Glomerular endothelial cell (primary cell): ENCODE measurements around the gene AKAP9. TPM values are rescaled to one million over a fixed set of nuclear protein-coding genes. Genes with fewer than 3 reads are reported as not detected.
"Not testable (repeated sequence)": the region's sequence is repeated elsewhere in the genome, so short reads cannot be mapped to it uniquely, and the experiment has no call there.

ENCODE experiments used
- DNase-seq: peaks from one replicate; pipeline ENCODE4 v3.0.0-alpha.2; 2011; ENCODE audit warnings: low read depth, low spot score; ENCODE audit errors: extremely low read depth
- total RNA-seq: library from RNA; depleted of rRNA; stranded (reverse); fragments of >200 nt; gene quantifications from 2 replicates; pipeline ENCODE4 v1.2.3, GENCODE V29; 2015

The AKAP9 gene
- total RNA-seq, 1 donor from 2014 or later = 37.7 TPM

DNA sequence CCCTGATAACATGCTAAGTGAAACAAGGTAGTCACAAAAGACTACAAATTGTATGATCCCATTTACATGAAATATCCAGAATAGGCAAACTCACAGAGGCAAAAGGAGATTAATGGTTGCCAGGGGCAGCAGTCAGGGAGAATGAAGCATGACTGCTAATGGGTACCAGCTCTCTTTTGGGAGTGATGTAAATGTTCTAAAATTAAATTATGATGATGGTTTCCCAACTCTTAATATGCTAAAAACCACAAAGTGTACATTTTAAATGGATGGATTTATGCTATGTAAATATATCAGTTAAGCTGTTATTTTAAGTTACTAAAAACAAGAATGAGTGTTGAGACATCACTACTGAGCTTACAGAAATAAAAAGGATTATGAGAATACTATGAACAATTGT lies 181.0 kb downstream of the AKAP9 start:
- DNase-seq = no peak

DNA sequence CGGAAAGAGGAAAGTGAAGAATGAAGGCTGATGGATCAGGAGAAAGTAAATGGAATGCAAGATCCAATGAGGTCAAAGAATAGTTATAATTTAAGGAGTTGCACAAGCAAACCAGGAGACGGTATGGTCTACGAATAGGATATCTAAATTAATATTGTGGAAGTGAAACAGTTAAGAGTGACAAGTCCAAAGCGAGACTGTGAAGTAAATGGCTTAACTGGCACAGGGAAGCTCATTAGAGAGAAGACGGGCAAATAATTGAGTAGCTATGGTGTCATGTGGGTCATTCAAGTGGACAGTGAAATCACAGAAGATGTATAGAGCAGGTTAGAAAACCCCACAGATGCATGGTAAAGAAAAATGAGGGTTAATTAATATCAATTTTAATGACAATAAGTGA lies 190.4 kb downstream of the AKAP9 start:
- DNase-seq = no peak

DNA sequence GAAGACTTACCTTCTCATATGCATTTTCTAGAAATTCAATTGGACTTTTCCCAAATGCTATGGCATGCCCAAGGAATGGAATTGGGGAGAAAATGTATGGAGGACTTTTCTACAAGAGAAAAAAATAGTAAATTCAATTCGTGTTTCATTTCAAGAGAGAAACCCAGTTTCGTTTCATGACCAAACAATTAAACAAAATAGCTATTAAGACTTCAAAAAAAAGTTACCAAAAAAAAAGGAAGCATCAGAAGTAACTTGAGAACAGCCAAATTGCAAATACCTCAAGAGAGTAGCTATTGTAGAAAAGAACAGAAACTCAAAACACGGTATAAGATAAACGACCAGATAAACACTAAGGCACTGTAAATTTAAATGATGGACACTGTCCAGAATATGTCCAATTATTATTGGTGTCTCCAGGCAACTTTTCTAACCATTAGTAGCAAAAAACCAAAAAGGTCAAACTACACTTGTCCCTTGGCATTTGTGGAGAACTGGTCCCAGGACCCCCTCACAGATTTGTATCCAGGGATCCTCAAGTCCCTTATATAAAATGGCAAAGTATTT lies 191.2 kb downstream of the AKAP9 start:
- no peak for DNase-seq

DNA sequence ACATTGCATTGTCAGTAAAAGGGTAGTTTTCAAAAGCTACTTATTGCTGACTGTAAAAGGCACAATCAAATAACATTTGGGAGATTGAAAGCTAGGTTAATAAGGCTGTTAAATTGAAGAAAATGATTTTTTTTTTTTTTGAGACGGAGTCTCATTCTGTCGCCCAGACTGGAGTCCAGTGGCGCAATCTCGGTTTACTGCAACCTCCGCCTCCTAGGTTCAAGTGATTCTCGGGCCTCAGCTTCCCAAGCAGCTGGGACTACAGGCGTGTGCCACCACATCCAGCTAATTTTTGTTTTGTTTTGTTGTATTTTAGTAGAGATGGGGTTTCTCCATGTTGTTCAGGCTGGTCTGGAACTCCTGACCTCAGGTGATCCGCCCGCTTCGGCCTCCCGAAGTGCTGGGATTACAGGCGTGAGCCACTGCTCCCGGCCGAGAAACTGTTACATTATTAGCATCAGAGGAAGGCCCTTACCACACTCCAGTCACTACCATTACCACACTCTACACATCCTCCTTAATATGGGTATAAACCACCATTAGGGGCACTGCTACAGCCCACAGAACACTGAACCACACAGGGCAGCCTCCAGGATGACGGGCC lies 192.6 kb downstream of the AKAP9 start:
- no peak for DNase-seq

DNA sequence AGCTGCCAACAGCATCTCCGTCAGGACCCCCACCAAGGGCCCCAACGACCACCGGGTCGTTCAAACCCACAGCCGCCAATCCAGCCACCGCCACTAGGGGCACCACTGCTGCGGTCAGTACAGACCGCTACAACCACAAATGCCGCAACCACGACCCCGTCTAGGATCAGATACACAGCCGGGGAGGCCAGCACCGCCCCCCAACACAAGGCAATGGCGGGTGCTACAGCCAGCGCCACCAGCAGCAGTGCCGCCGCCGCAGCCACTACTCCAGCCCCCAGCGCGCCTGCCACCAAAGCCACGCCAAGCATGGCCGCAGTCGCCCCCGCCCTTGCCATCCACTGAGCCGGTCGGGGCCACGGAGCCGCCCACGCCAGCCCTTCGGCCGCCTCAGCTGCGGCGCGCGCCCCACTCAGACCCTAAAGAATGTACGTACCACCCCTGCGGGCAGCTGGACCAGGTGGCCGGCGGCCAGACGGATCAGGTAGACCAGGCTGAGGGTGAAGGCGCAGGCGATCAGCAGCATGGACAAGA lies 193.1 kb downstream of the AKAP9 start:
- no peak for DNase-seq

DNA sequence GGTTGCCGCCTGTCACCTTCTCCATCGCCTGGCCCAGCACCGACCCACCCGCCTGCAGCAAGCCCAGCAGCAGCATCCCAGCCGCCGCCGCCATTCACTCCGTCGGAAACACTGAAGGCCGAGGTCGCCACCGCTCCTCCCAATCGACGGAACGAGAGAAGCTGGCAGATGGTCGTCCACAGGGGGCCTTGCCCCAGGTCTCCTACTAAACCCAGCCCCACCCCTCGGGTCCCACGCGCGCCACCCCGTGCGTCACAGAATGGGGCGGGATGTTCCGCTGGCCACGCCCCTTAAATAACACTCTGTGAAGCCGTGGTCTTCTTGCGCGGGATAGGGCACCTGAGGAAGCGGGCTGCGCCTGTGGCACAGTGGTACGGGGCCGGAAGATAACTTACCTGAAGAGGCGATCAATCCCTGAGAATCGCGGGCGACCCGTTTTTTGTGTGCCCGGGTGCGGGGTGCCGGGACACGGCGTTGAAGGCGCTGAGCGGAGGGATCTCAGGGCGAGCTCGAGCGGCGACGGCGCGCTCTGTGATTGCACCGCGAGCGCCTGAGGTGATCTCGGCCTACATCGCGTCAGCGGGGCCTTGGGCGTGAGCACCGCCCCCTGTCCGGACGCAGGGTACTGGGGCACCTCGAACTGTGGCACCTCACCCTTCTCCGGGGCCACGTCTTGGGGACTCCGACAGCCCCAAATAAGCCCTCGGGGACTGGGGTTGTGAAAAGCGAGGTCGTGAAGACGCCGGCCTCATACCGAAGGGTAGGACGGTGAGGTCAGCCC lies 193.8 kb downstream of the AKAP9 start, which contains the start of gene CYP51A1:
CYP51A1 (minus strand) TSS at position 207 of the 781 bp plus-strand sequence; CDS start at position 94, 113 bp downstream.
- peak; percentile 61 for DNase-seq

DNA sequence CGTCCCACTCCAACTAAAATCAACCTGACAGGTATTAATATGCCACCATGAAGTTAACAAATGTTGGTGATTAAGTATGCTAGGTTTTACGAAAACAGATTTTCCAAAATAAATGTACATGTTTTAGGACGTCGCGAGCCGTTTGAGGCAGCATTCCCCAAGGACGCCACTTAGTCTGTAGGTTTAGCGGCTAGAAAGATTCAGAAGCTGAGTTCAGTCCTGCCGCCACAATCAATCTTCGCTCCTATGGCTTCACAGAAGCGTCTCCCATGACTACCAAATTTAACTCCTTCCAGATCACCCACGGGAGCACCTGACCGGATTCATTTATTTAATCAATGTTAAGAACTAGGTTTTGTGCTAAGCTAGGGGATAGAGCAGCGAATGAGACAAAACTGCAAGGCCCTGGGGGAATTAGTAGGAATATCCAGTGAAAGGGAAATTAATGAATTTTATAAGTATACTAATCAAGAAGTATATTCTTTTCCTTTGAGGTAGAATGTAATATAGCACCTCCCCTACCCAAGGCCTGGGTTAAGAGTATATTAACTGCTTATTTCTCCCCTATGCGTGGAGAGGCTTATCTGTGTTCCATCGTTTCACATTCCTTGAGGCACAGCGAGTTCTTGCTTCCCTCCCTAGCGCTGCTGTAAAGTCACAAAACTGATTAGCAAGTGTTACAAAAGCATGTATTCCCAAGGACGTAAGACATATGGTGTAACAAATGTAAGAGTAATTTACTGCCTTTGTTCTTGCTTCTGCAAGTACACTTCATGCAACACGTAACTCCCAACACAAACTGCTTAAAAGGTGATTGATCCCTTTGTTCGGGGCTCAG lies 194.6 kb downstream of the AKAP9 start:
- no peak for DNase-seq

DNA sequence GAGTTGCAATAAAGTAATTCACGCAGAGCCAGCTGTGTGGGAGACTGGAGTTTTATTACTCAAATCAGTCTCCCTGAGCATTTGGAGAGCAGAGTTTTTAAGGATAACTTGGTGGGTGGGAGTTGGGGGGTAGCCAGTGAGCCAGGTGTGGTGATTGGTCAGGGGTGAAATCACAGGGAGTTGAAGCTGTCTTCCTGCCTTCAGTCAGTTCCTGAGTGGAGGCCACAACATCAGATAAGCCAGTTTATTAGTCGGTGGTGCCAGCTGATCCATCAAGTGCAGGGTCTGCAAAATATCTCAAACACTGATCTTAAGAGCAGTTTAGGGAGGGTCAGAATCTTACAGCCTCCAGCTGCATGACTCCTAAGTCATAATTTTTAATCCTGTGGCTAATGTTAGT lies 196.9 kb downstream of the AKAP9 start:
- no peak for DNase-seq

DNA sequence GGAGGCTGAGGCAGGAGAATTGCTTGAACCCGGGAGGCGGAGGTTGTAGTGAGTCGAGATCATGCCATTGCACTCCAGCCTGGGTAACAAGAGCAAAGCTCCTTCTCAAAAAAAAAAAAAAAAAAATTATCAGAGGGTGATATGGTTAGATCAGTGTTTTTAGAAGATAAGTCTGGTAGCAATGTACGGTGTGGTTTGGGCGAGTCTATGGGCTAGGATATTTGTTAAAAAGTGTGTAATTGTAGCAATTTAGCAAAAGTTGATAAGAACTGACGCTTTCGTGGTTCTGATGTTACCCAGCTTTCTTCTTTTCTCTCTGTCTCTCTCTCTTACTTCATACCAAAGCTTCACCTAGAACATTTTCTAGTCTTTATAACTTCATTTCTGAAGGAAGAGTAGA lies 200.5 kb downstream of the AKAP9 start:
- no peak for DNase-seq

DNA sequence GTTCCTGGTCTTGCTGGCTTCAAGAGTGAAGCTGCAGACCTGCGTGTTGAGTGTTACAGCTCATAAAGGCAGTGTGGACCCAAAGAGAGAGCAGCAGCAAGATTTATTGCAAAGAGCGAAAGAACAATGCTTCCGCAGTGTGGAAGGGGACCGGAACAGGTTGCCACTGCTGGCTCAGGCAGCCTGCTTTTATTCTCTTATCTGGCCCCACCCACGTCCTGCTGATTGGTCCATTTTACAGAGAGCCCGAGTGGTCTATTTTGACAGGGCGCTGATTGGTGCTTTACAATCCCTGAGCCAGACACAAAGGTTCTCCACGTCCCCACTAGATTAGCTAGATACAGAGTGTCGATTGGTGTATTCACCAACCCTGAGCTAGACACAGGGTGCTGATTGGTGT lies 202.1 kb downstream of the AKAP9 start:
- not testable (repeated sequence) for DNase-seq

DNA sequence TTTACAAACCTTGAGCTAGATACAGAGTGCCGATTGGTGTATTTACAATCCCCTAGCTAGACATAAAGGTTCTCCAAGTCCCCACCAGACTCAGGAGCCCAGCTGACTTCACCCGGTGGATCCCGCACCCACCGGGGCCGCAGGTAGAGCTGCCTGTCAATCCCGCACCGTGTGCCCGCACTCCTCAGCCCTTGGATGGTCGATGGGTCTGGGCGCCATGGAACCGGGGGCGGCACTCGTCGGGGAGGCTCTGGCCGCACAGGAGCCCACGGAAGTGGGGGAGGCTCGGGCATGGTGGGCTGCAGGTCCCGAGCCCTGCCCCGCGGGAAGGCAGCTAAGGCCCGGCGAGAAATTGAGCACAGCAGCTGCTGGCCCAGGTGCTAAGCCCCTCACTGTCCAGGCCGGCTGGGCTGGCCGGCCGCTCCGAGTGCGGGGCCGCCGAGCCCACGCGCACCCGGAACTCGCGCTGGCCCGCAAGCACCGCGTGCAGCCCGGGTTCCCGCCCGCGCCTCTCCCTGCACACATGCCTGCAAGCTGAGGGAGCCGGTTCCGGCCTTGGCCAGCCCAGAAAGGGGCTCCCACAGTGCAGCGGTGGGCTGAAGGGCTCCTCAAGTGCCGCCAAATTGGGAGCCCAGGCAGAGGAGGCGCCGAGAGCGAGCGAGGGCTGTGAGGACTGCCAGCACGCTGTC lies 202.7 kb downstream of the AKAP9 start:
- not testable (repeated sequence) for DNase-seq

DNA sequence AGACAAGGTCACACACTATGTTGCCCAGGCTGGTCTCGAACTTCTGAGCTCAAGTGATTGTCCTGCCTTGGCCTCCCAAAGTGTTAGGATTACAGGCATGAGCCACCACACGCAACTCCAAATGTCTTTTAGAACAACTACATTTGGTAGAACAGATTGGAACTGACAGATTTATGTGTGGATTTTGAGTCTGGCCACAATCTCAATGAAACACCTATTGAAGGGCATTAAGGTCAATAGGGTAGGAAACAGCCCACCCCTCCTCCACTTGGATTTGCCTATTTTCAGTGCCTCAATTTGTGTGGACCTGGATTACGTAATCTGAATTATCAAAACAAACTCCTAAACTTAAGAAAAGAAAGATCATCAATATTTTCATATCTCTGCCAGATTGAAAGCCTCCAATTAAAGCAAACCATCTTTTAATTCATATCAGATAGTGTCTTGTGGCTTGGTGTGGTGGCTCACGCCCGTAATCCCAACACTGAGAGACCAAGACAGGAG lies 209.1 kb downstream of the AKAP9 start:
- no peak for DNase-seq

DNA sequence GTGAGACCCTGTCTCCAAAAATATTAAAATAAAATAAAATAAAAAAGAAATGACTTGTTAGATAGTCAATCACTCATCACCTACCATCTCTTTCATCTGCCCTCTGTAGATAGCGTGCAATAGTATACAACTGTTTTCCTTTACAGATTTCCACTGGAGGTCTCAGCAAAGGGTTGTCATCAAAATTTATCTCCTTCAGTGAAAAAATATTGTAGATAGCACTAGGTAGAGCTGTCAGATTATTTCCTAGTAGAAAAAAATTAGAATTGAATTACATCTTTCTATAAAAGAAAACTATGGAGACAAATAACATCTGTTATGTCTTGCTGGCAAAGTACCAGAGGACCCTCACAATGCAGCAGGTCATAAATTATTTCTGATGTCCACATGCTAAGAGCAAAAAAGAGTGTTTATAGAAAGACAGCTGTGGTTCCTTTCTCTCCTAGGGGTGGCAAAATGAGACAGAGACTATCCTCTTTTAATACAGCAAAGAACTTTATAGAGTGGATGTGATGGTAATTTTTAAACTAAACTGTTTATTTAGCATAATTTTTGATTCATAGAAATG lies 209.9 kb downstream of the AKAP9 start:
- DNase-seq = no peak

DNA sequence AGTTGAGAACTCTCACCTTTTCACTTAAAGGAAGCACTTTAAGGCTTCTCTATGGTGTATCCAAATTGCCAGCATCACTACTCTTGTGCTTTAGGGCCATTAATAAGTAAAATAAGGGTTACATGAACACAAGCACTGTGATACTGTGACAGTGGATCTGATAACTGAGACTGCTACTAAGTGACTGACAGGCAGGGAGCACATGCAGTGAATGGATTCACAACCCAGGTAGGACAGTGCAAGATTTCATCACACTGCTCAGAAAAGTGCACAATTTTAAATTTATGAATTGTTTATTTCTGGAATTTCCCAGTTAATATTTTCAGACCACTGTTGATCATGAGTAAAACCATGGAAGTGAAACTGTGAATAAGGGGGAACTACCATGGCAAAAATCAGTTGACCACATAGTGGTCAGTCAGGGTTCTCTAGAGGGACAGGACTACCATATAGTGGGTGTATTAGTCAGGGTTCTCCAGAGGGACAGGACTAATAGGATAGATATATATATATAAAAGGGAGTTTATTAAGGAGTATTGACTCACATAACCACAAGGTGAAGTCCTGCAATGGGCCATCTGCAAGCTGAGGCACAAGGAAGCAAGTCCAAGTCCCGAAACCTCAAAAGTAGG lies 214.6 kb downstream of the AKAP9 start:
- no peak for DNase-seq

DNA sequence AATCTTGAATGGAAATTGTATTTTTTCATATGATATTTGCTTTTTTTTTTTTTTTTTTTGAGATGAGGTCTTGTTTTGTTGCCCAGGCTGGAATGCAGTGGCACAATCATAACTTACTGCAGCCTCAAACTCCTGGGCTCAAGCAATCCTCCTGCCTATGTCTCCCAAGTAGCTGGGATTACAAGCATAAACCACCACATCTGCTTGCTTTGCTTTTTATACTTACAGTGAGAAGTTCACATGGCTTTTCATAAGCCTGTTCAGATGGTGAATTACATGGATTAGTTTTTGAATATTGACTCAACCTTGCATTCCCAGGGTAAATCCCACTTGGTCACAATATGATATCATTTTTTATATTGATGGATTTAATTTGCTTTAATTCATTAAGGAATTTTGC lies 216.3 kb downstream of the AKAP9 start:
- no peak for DNase-seq

DNA sequence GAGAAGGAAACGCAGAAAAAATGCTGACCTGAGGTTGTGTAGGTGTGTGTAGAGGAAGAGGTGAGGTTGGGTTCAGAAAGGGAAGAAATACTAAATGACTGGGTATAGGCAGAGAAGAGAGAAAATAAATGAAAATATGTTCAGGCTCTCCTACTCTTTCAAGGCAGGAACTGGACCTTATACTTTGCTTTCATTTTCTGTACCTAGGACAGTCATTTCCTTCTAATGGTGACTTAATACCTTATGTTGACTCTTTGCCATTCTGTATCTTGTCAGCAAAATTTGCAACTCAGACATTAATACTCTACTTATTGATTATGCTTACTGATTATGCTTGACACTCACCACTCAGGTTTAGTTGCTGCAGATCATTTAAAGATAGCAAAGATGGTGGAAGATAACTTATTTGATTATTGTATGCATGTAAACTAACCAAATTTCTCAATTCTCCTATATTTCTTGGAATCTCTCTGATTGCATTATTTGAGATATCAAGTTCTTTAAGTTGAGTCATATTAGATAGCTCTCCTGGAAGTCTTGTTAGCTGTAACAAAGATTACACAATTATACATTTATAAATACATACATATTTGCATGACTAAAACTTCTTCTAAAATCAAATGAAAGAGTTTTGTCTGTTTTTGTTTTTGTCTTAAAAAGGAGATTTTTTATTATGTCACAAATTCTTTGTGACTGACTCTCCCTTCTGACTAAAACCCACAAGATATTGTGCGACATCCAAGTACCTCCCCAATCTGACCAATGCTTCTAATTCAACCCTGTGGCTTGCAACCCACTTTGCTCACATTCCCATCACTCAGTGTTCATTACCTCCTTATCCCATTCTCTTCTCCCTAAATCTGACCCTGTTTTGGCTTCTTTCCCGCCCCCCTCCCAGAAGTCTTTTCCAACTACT lies 218.3 kb downstream of the AKAP9 start:
- DNase-seq = no peak
